Upper lobe of right lung (tissue), 1 donor: ENCODE results near the gene ECI1. TPM values are rescaled to one million over a fixed set of nuclear protein-coding genes. Genes with fewer than 3 reads are reported as not detected.

Source experiments
- ATAC-seq: fragments of 200-7000 bp; cut with Tn5 transposase; one replicate; pipeline ENCODE4 v1.9.1; 2020; ENCODE audit warnings: mild to moderate bottlenecking, moderate library complexity
- DNase-seq: peaks from one replicate; pipeline ENCODE4 v3.0.0-alpha.2; 2020
- H3K27ac ChIP-seq: fragments of 200-600 bp; one replicate; pipeline ENCODE4 v1.8.0; 2022
- H3K27me3 ChIP-seq: fragments of 200-600 bp; one replicate; pipeline ENCODE4 v1.8.0; 2022; ENCODE audit warnings: mild to moderate bottlenecking
- H3K36me3 ChIP-seq: fragments of 200-600 bp; one replicate; pipeline ENCODE4 v1.8.0; 2022
- H3K4me1 ChIP-seq: fragments of 200-600 bp; one replicate; pipeline ENCODE4 v1.8.0; 2022
- H3K4me3 ChIP-seq: fragments of 200-600 bp; one replicate; pipeline ENCODE4 v1.8.0; 2022; ENCODE audit warnings: mild to moderate bottlenecking
- H3K9me3 ChIP-seq: fragments of 200-600 bp; one replicate; pipeline ENCODE4 v1.8.0; 2022
- CTCF ChIP-seq: fragments of 200-600 bp; IDR thresholded peaks from one replicate; pipeline ENCODE4 v1.8.0; 2022; ENCODE audit warnings: antibody characterized with exemption
- intact Hi-C: fragments of 100-400 bp; cut with DNase I; formaldehyde crosslinking; loops from one replicate; pipeline ENCODE4 v1.11.0; 2022
- total RNA-seq: library from RNA; stranded (reverse); fragmentation: NEBNext Ultra II Directional; extraction: Animal tissue kit (Norgen Biotek cat#: 25700); gene quantifications from one replicate; pipeline ENCODE4 v1.2.1, GENCODE V29; 2021
- donor health status: DM: no; HTN: yes; CAD: no; lungs with severe emphysema.

ECI1 gene
- total RNA-seq, 1 donor from 2014 or later = 46.2 TPM

- no peak for TF ChIP-seq CTCF
- H3K4me3 ChIP-seq = peak within 1 kb of the TSS; percentile 78
- no peaks in the 10 kb centered on the region for H3K27me3 ChIP-seq
- intact Hi-C loops = no loop called here
- peaks cover 4% of the 10 kb centered on the region for H3K36me3 ChIP-seq
- H3K4me1 ChIP-seq = peaks cover 23% of the 10 kb centered on the region
- no peak for DNase-seq
- peak within 1 kb of the TSS; percentile 96 for H3K27ac ChIP-seq
- peak; percentile 93 for ATAC-seq
- H3K9me3 ChIP-seq = no peaks in the 10 kb centered on the region
These were observed 36.7 kb downstream of the ECI1 start, which contains the start of gene PGP for GRCh38 chr16:2214719-2214968. PGP (minus strand) TSS chr16:2214840; CDS start chr16:2214777, 63 bp downstream.

- Histone ChIP-seq H3K4me1 (peaks cover 23% of the 10 kb centered on the region), H3K4me3 (peak overlapping the region; percentile 78), H3K27me3 (no peaks in the 10 kb centered on the region), H3K27ac (peak overlapping the region; percentile 82), H3K9me3 (no peaks in the 10 kb centered on the region), H3K36me3 (peaks cover 10% of the 10 kb centered on the region)
- intact Hi-C loops = no loop called here
- DNase-seq = no peak
- TF ChIP-seq CTCF = no peak
- no peak for ATAC-seq
These were observed 37.3 kb downstream of the ECI1 start for GRCh38 chr16:2213817-2214718.

- DNase-seq (peak; percentile 83), ATAC-seq (peak; percentile 32)
- intact Hi-C loops = no loop called here
- Histone ChIP-seq H3K27me3 (no peaks in the 10 kb centered on the region), H3K27ac (peak overlapping the region; percentile 82), H3K9me3 (no peaks in the 10 kb centered on the region), H3K4me3 (peak overlapping the region; percentile 78), H3K4me1 (peaks cover 23% of the 10 kb centered on the region), H3K36me3 (peaks cover 24% of the 10 kb centered on the region)
- no peak for TF ChIP-seq CTCF
These were observed 38.7 kb downstream of the ECI1 start for GRCh38 chr16:2212362-2213324.

- DNase-seq (no peak), ATAC-seq (no peak)
- peaks cover 24% of the 10 kb centered on the region for H3K4me1 ChIP-seq
- H3K27ac ChIP-seq = peak overlapping the region; percentile 82
- H3K36me3 ChIP-seq = peaks cover 30% of the 10 kb centered on the region
- H3K27me3 ChIP-seq = no peaks in the 10 kb centered on the region
- intact Hi-C loops = no loop called here
- no peaks in the 10 kb centered on the region for H3K9me3 ChIP-seq
- H3K4me3 ChIP-seq = no peak overlapping the region
- TF ChIP-seq CTCF = no peak
These were observed 39.5 kb downstream of the ECI1 start for GRCh38 chr16:2211923-2212347.

- H3K9me3 ChIP-seq = no peaks in the 10 kb centered on the region
- no peaks in the 10 kb centered on the region for H3K27me3 ChIP-seq
- H3K4me3 ChIP-seq = no peak within 1 kb of the TSS
- no peak for TF ChIP-seq CTCF
- ATAC-seq = no peak
- H3K4me1 ChIP-seq = peaks cover 36% of the 10 kb centered on the region
- intact Hi-C loops = no loop called here
- H3K36me3 ChIP-seq = peaks cover 34% of the 10 kb centered on the region
- no peak within 1 kb of the TSS for H3K27ac ChIP-seq
- no peak for DNase-seq
These were observed 40.7 kb downstream of the ECI1 start, which contains the start of gene BRICD5 for GRCh38 chr16:2210386-2211365. BRICD5 (minus strand) TSS chr16:2210863; CDS start chr16:2210833, 30 bp downstream.
